Transverse colon (tissue), 3 donors: Measurements from ENCODE around the gene KIAA1958.

Source experiments
- CTCF ChIP-seq, 5 experiments: fragments of 200-600 bp in 3 of 5; fragments of 450-650 bp in 2 of 5; sonication (generic) in 3 of 5; IDR thresholded peaks; 1 replicate in 2 of 5; 2 replicates in 3 of 5; pipeline ENCODE4 v1.5.1; 2016 to 2017; ENCODE audit warnings: antibody characterized with exemption in 5 of 5, inconsistent platforms in 3 of 5, mild to moderate bottlenecking in 2 of 5, moderate library complexity in 1 of 5
- EP300 ChIP-seq: sonication (generic); formaldehyde crosslinking; IDR thresholded peaks from one replicate; pipeline ENCODE4 v1.6.1; 2017; ENCODE audit warnings: antibody characterized with exemption, low read depth
- POLR2A ChIP-seq: fragments of 450-650 bp; IDR thresholded peaks from one replicate; pipeline ENCODE4 v1.6.1; 2016; ENCODE audit warnings: antibody characterized with exemption, mild to moderate bottlenecking, moderate library complexity

- TF ChIP-seq POLR2A (no peak), CTCF (IDR thresholded peaks at IDR 0.05) (no peak), EP300 (no peak)
Observed at GRCh38 chr9:112617371-112617770, 130.7 kb downstream of the KIAA1958 start.
